ENCODE measurements around the gene SAMD8.
"Not testable (repeated sequence)": the region's sequence is repeated elsewhere in the genome, so short reads cannot be mapped to it uniquely, and the experiment has no call there.

Gene SAMD8

GRCh38 chr10:75207079-75207856, 95.8 kb downstream of the SAMD8 start:
- no peak for DNase-seq (ENCODE audit: low read depth, low spot score)
- H3K4me3 ChIP-seq (ENCODE audit: low read length), result no peak overlapping the region

- no peak overlapping the region for H3K4me3 ChIP-seq (ENCODE audit: low read length)
- DNase-seq (ENCODE audit: low read depth, low spot score), result no peak
These were observed 96.3 kb downstream of the SAMD8 start for GRCh38 chr10:75207857-75208144.

GRCh38 chr10:75208181-75208580, 96.7 kb downstream of the SAMD8 start:
- H3K4me3 ChIP-seq (ENCODE audit: low read length), result no peak overlapping the region
- no peak for DNase-seq (ENCODE audit: low read depth, low spot score)

GRCh38 chr10:75209086-75209920, 97.8 kb downstream of the SAMD8 start:
- peak overlapping the region; percentile 77 for H3K4me3 ChIP-seq (ENCODE audit: low read length)
- no peak for DNase-seq (ENCODE audit: low read depth, low spot score)

- peak; percentile 72 for DNase-seq (ENCODE audit: low read depth, low spot score)
These were observed 98.4 kb downstream of the SAMD8 start for GRCh38 chr10:75209921-75210281.

GRCh38 chr10:75210282-75211006, 99.0 kb downstream of the SAMD8 start, which contains the start of gene VDAC2:
Gene VDAC2, plus strand, starts transcription at chr10:75210796. Its CDS starts 363 bp downstream, at chr10:75211159.
- DNase-seq (ENCODE audit: low read depth, low spot score), result peak; percentile 83
- H3K4me3 ChIP-seq (ENCODE audit: low read length), result peak within 1 kb of the TSS; percentile 77

More at GRCh38 chr10:75209921-75210281, 98.4 kb downstream of the SAMD8 start:
- peak overlapping the region; percentile 77 for H3K4me3 ChIP-seq (ENCODE audit: low read length)

- peak overlapping the region; percentile 77 for H3K4me3 ChIP-seq (ENCODE audit: low read length)
- no peak for DNase-seq (ENCODE audit: low read depth, low spot score)
These were observed 99.7 kb downstream of the SAMD8 start for GRCh38 chr10:75211007-75211691.

GRCh38 chr10:75212343-75212742, 100.9 kb downstream of the SAMD8 start:
- DNase-seq (ENCODE audit: low read depth, low spot score), result no peak
- H3K4me3 ChIP-seq (ENCODE audit: low read length), result peak overlapping the region; percentile 77

GRCh38 chr10:75220274-75220673, 108.8 kb downstream of the SAMD8 start:
- no peak overlapping the region for H3K4me3 ChIP-seq (ENCODE audit: low read length)
- no peak for DNase-seq (ENCODE audit: low read depth, low spot score)

- DNase-seq (ENCODE audit: low read depth, low spot score); H3K4me3 ChIP-seq (ENCODE audit: low read length): not testable (repeated sequence)
These were observed 110.0 kb downstream of the SAMD8 start for GRCh38 chr10:75221492-75221891.

- DNase-seq (ENCODE audit: low read depth, low spot score), result no peak
- H3K4me3 ChIP-seq (ENCODE audit: low read length), result no peak overlapping the region
These were observed 112.1 kb downstream of the SAMD8 start for GRCh38 chr10:75223507-75223906.

GRCh38 chr10:75226095-75226494, 114.6 kb downstream of the SAMD8 start:
- DNase-seq (ENCODE audit: low read depth, low spot score), result no peak
- H3K4me3 ChIP-seq (ENCODE audit: low read length), result no peak overlapping the region

- no peak overlapping the region for H3K4me3 ChIP-seq (ENCODE audit: low read length)
- DNase-seq (ENCODE audit: low read depth, low spot score), result no peak
These were observed 115.2 kb downstream of the SAMD8 start for GRCh38 chr10:75226656-75227055.

- no peak overlapping the region for H3K4me3 ChIP-seq (ENCODE audit: low read length)
- DNase-seq (ENCODE audit: low read depth, low spot score), result no peak
These were observed 116.8 kb downstream of the SAMD8 start for GRCh38 chr10:75228278-75228677.

- H3K4me3 ChIP-seq (ENCODE audit: low read length), result no peak overlapping the region
- no peak for DNase-seq (ENCODE audit: low read depth, low spot score)
These were observed 117.4 kb downstream of the SAMD8 start for GRCh38 chr10:75228834-75229233.

- no peak overlapping the region for H3K4me3 ChIP-seq (ENCODE audit: low read length)
- DNase-seq (ENCODE audit: low read depth, low spot score), result no peak
These were observed 118.5 kb downstream of the SAMD8 start for GRCh38 chr10:75229971-75230370.

- DNase-seq (ENCODE audit: low read depth, low spot score), result peak; percentile 82
- no peak overlapping the region for H3K4me3 ChIP-seq (ENCODE audit: low read length)
These were observed 119.2 kb downstream of the SAMD8 start for GRCh38 chr10:75230600-75231038.
